22Rv1 (cell line): ENCODE results near the gene PKIB.

Experiments
- ZFX ChIP-seq: fragments of 450-650 bp; IDR thresholded peaks from 2 replicates; pipeline ENCODE4 v1.6.1; 2017; ENCODE audit warnings: antibody characterized with exemption, borderline replicate concordance
- TF ChIP-seq, protein P1 (sequence below): fragments of 450-650 bp; IDR thresholded peaks from 2 replicates; pipeline ENCODE4 v1.5.1; 2017; ENCODE audit warnings: mild to moderate bottlenecking

DNA sequence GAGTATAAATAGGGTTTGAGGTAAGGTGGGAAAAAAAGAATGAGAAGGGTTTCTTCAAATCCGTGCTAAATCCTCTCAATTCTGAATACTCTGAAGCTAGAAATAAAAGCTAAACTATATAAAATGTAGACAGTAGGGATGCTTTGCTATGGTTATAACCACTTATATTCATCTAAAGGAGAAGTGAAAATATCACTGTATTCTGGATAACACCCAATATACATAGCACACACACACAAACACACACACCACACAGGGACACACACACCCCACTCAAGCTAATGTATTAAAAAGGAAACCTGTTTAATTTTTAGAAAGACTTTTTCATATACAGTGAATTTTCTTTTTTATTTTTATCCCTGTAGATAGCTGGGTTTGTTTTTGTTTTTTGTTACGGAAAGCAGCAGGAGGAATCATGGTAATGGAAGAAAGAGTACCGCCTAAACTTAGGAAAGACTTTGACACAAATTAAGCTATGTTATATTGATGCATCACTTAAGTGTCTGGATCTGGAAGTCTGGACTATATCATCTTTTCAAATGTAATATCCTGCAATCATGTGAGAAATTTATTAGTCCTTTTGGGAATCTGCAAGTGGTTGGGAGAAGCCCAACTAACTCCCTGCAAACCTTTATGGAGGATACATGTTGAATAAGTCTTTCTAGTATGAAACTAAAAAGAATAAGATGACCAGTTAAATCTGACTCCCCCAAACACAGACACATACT is 100.9 kb downstream of the PKIB start:
- TF ChIP-seq, protein P1, sequence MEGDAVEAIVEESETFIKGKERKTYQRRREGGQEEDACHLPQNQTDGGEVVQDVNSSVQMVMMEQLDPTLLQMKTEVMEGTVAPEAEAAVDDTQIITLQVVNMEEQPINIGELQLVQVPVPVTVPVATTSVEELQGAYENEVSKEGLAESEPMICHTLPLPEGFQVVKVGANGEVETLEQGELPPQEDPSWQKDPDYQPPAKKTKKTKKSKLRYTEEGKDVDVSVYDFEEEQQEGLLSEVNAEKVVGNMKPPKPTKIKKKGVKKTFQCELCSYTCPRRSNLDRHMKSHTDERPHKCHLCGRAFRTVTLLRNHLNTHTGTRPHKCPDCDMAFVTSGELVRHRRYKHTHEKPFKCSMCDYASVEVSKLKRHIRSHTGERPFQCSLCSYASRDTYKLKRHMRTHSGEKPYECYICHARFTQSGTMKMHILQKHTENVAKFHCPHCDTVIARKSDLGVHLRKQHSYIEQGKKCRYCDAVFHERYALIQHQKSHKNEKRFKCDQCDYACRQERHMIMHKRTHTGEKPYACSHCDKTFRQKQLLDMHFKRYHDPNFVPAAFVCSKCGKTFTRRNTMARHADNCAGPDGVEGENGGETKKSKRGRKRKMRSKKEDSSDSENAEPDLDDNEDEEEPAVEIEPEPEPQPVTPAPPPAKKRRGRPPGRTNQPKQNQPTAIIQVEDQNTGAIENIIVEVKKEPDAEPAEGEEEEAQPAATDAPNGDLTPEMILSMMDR = no peak
- no peak for TF ChIP-seq ZFX
